ENCODE data around the gene RHBDF2. TPM values are rescaled to one million over a fixed set of nuclear protein-coding genes. Genes with fewer than 3 reads are reported as not detected.

RHBDF2 gene
- total RNA-seq, 2 donors from 2014 or later = 11.6 to 23.9 TPM

DNA sequence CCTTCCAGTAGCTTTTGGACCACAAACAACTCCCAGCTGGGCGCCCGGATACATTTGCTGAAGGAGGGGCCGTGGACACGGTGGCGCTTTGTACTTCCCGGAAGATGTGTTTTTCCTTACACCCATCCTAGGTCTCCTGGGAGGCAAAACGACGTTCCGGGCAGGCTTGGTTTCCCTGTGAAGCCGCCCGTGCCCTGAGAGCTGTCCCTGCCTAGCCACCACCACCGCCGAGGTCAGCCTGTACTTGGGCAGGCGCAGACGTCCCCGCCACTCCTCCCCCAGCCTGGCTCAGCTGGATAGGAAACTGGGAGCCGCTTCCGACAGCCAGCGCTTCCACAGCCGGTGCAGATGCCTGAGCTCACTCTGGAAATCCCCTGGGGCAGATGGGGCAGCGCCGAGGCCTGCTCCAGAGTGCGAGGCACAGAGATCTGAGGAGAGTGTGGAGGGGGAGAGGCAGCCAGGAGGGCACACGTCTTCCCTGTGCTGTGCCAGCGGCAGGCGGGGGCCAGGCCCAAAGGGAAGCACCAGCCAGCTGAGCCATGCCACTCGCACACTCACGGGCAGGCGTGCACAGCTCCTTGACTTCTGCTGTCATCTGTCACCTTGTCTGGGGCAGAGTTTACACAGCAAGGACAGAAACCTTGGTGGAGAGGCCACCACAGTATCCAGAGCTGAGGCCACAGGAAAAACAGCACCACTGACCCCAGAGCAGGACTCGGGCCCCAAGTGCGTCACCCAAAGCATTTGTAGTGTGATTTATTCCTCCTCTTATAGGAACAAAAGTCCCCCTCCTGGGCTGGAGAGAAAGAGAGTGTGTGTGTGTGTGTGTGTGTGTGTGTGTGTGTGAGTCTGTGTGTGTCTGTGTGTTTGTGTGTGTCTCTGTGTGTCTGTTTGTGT, 3.0 kb downstream of the RHBDF2 start:
- Histone ChIP-seq H3K4me3 (no peak overlapping the region), H3K4me1 (peaks cover 27% of the 10 kb centered on the region), H3K27ac (peak overlapping the region; percentile 73), H3K27me3 (no peaks in the 10 kb centered on the region), H3K9ac (ENCODE audit: low read depth in 2 of 2, low read length in 2 of 2) (peak overlapping the region; percentile 36 to 62), H3K9me3 (no peaks in the 10 kb centered on the region), H3K36me3 (no peaks in the 10 kb centered on the region)
- peak; percentile 63 for DNase-seq
- intact Hi-C loops (cut with DNase I) = no loop called here
- TF ChIP-seq, protein P1, sequence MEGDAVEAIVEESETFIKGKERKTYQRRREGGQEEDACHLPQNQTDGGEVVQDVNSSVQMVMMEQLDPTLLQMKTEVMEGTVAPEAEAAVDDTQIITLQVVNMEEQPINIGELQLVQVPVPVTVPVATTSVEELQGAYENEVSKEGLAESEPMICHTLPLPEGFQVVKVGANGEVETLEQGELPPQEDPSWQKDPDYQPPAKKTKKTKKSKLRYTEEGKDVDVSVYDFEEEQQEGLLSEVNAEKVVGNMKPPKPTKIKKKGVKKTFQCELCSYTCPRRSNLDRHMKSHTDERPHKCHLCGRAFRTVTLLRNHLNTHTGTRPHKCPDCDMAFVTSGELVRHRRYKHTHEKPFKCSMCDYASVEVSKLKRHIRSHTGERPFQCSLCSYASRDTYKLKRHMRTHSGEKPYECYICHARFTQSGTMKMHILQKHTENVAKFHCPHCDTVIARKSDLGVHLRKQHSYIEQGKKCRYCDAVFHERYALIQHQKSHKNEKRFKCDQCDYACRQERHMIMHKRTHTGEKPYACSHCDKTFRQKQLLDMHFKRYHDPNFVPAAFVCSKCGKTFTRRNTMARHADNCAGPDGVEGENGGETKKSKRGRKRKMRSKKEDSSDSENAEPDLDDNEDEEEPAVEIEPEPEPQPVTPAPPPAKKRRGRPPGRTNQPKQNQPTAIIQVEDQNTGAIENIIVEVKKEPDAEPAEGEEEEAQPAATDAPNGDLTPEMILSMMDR (IDR thresholded peaks at IDR 0.05) = no peak

DNA sequence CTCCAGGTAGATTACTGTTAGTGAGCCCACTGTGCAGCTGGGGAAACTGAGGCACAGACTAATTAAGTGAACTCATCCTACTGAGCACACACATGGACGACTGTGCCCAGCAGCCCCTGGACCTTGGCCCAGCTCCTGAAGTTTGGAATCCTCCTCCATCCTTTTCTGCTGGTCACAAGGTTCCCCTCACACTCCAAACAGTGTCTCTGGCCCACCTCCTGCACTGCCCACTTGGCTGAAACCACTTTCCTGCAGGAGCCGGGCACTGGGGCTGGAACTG, 3.6 kb downstream of the RHBDF2 start:
- peaks cover 32% of the 10 kb centered on the region for H3K4me1 ChIP-seq
- no peak overlapping the region for H3K4me3 ChIP-seq
- H3K36me3 ChIP-seq = no peaks in the 10 kb centered on the region

DNA sequence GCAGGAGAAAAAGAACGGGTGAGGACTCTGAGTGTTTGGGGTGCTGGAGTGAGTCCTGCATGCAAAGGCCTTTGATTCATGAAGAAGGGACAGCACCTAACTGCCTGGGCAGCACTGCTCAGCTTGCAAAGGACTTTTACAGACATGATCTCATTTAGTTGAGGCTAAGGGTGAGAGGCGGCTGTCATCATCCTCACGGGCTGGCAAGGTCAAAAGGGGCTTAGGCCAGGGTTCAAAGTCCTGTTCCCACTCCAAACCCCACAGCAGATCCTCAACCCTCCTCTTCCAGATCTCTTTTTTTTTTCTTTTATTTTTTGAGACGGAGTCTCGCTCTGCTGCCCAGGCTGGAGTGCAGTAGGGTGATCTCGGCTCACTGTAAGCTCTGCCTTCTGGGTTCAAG, 4.8 kb downstream of the RHBDF2 start:
- H3K27ac ChIP-seq = no peak overlapping the region

More for the DNA sequence above, 3.6 kb downstream of the RHBDF2 start:
- peak overlapping the region; percentile 73 for H3K27ac ChIP-seq
- no peaks in the 10 kb centered on the region for H3K9me3 ChIP-seq
- H3K9ac ChIP-seq (ENCODE audit: low read depth in 2 of 2, low read length in 2 of 2) = peak overlapping the region in 1 of 2 donors; percentile 36
- DNase-seq = no peak
- intact Hi-C loops (cut with DNase I) = no loop called here
- H3K27me3 ChIP-seq = no peaks in the 10 kb centered on the region
- TF ChIP-seq, protein P1 (IDR thresholded peaks at IDR 0.05) = no peak

GRCh38 chr17:76495663-76496400, 5.4 kb downstream of the RHBDF2 start:
- intact Hi-C loops (cut with DNase I) = no loop called here
- DNase-seq = peak; percentile 16
- TF ChIP-seq, protein P1 (IDR thresholded peaks at IDR 0.05) = no peak
- Histone ChIP-seq H3K9me3 (no peaks in the 10 kb centered on the region), H3K4me3 (no peak overlapping the region), H3K4me1 (peaks cover 44% of the 10 kb centered on the region), H3K36me3 (no peaks in the 10 kb centered on the region), H3K9ac (ENCODE audit: low read depth in 2 of 2, low read length in 2 of 2) (no peak overlapping the region), H3K27me3 (no peaks in the 10 kb centered on the region), H3K27ac (no peak overlapping the region)

More for the DNA sequence above, 4.8 kb downstream of the RHBDF2 start:
- intact Hi-C loops (cut with DNase I) = no loop called here
- no peak overlapping the region for H3K4me3 ChIP-seq
- H3K9me3 ChIP-seq = no peaks in the 10 kb centered on the region
- no peaks in the 10 kb centered on the region for H3K27me3 ChIP-seq
- DNase-seq = no peak
- H3K36me3 ChIP-seq = no peaks in the 10 kb centered on the region
- TF ChIP-seq, protein P1 (IDR thresholded peaks at IDR 0.05) = no peak
- no peak overlapping the region for H3K9ac ChIP-seq (ENCODE audit: low read depth in 2 of 2, low read length in 2 of 2)
- H3K4me1 ChIP-seq = peaks cover 37% of the 10 kb centered on the region

DNA sequence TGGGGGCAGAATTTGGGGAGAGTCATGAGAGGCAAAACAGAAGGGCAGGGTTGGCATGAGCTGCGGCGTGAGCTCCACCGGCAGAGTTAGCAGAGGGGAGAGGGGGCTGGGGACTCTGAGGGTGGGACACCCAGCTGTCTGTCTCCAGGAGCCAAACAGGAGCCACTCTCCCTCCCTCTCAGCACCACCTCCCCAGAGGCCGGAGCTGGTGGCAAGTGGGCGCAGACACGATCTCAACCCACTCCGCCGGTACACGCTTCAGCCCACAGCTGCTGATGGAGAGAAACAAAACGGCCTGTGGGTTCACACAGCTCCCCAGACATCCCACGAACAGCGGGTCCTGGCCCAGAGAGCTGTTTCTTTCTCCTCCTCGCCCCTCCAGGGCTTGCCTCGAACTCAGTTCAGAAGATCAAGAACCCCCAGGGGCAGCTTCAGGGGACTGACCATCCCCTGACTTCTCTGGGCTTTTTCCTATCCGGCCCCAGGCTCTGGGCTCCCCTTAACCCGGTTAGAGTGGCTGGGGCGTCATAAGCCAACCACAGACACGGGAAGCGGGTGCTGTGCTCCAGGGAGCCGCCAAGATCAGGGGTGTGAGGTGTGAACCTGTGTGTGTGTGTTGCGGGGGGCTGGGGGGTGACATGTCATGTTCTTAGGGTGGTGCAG, 7.6 kb downstream of the RHBDF2 start:
- Histone ChIP-seq H3K4me3 (no peak overlapping the region), H3K4me1 (peaks cover 40% of the 10 kb centered on the region), H3K27me3 (no peaks in the 10 kb centered on the region), H3K9ac (ENCODE audit: low read depth in 2 of 2, low read length in 2 of 2) (peak overlapping the region; percentile 20 to 82), H3K9me3 (no peaks in the 10 kb centered on the region), H3K36me3 (no peaks in the 10 kb centered on the region), H3K27ac (peak overlapping the region; percentile 72)
- intact Hi-C loops (cut with DNase I) = no loop called here
- TF ChIP-seq, protein P1 (IDR thresholded peaks at IDR 0.05) = no peak
- DNase-seq = no peak
